ENCODE data around the gene PACS2.

Gene PACS2

GRCh38 chr14:105426416-105427130 lies 112.0 kb downstream of the PACS2 start:
- no peak for DNase-seq

GRCh38 chr14:105427412-105427811 lies 112.9 kb downstream of the PACS2 start:
- DNase-seq: no peak

GRCh38 chr14:105427936-105428485 lies 113.5 kb downstream of the PACS2 start:
- no peak for DNase-seq

GRCh38 chr14:105430042-105430441 lies 115.5 kb downstream of the PACS2 start:
- no peak for DNase-seq

GRCh38 chr14:105430565-105430964 lies 116.0 kb downstream of the PACS2 start:
- DNase-seq: no peak

- DNase-seq: no peak
Measured at GRCh38 chr14:105431256-105431655, 116.7 kb downstream of the PACS2 start.

GRCh38 chr14:105432657-105433056 lies 118.1 kb downstream of the PACS2 start:
- no peak for DNase-seq

GRCh38 chr14:105433161-105433605 lies 118.6 kb downstream of the PACS2 start:
- no peak for DNase-seq

- DNase-seq: no peak
Measured at GRCh38 chr14:105436402-105436801, 121.9 kb downstream of the PACS2 start.

- no peak for DNase-seq
Measured at GRCh38 chr14:105436891-105437722, 122.6 kb downstream of the PACS2 start.

GRCh38 chr14:105437723-105438500 lies 123.4 kb downstream of the PACS2 start:
- no peak for DNase-seq

GRCh38 chr14:105439179-105439578 lies 124.6 kb downstream of the PACS2 start:
- no peak for DNase-seq

- peak; percentile 53 for DNase-seq
Measured at GRCh38 chr14:105439710-105440553, 125.4 kb downstream of the PACS2 start.

GRCh38 chr14:105440554-105440900 lies 126.0 kb downstream of the PACS2 start:
- DNase-seq: no peak

- no peak for DNase-seq
Measured at GRCh38 chr14:105440992-105441391, 126.4 kb downstream of the PACS2 start.

- no peak for DNase-seq
Measured at GRCh38 chr14:105442125-105442524, 127.6 kb downstream of the PACS2 start.

GRCh38 chr14:105442834-105443233 lies 128.3 kb downstream of the PACS2 start:
- DNase-seq: no peak

- DNase-seq: no peak
Measured at GRCh38 chr14:105444859-105445258, 130.3 kb downstream of the PACS2 start.

GRCh38 chr14:105445290-105445689 lies 130.7 kb downstream of the PACS2 start:
- no peak for DNase-seq

GRCh38 chr14:105445901-105446845 lies 131.6 kb downstream of the PACS2 start:
- DNase-seq: no peak

GRCh38 chr14:105446971-105447370 lies 132.4 kb downstream of the PACS2 start:
- DNase-seq: no peak

Measured in hematopoietic multipotent progenitor cell treated with erythropoietin and hydrocortisone succinate and interleukin-3 and kit ligand, for 6 days (in vitro differentiated cells).